ENCODE measurements around the gene OOSP3.

DNA sequence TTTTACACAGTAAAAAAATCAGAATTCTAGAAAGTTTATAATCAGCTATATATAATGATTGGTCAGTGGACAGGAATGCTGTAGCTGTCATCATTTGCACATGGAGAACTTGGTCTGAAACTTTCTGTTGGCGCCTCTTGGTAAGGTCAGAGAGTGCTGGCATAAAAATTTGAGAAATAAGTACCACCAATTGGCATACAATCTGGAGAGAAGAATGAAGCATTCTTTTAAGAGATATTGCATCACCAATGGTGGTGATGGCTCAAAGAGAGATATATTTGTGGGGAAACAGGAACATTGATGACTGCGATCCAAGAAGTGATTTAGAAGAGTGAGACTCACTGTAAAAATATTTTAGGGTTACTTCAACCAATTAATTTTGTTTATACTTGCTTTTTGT lies 39.9 kb downstream of the OOSP3 start:
- TF ChIP-seq POLR2A (IDR thresholded peaks at IDR 0.05; ENCODE audit: extremely low read depth, insufficient read length), result no peak
- TF ChIP-seq, protein P1, sequence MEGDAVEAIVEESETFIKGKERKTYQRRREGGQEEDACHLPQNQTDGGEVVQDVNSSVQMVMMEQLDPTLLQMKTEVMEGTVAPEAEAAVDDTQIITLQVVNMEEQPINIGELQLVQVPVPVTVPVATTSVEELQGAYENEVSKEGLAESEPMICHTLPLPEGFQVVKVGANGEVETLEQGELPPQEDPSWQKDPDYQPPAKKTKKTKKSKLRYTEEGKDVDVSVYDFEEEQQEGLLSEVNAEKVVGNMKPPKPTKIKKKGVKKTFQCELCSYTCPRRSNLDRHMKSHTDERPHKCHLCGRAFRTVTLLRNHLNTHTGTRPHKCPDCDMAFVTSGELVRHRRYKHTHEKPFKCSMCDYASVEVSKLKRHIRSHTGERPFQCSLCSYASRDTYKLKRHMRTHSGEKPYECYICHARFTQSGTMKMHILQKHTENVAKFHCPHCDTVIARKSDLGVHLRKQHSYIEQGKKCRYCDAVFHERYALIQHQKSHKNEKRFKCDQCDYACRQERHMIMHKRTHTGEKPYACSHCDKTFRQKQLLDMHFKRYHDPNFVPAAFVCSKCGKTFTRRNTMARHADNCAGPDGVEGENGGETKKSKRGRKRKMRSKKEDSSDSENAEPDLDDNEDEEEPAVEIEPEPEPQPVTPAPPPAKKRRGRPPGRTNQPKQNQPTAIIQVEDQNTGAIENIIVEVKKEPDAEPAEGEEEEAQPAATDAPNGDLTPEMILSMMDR (IDR thresholded peaks at IDR 0.05; ENCODE audit: low read depth, low read length), result no peak

Measured in NB4 (cell line).